ENCODE measurements around the gene KIAA0586.
"Not testable (repeated sequence)": the region's sequence is repeated elsewhere in the genome, so short reads cannot be mapped to it uniquely, and the experiment has no call there.

The KIAA0586 gene

DNA sequence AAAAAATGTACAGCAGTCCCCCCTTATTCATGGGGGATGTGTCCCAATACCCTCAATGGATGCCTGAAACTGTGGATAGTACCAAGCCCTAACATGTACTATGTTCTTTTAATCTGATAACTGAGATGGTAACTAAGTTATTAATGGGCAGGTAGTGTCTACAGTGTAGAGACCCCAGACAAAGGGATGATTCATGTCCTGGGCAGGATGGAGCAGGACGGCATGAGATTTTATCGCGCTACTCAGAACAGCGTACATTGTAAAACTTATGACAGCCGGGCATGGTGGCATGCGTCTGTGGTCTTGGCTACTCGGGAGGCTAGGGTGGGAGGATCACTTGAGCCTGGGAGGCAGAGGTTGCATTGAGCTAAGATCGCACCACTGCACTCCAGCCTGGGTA, 37.1 kb downstream of the KIAA0586 start:
- no peak for DNase-seq (ENCODE audit: low read depth, low spot score)

- DNase-seq (ENCODE audit: low read depth, low spot score): no peak
These were observed 37.9 kb downstream of the KIAA0586 start for GRCh38 chr14:58465421-58465820.

DNA sequence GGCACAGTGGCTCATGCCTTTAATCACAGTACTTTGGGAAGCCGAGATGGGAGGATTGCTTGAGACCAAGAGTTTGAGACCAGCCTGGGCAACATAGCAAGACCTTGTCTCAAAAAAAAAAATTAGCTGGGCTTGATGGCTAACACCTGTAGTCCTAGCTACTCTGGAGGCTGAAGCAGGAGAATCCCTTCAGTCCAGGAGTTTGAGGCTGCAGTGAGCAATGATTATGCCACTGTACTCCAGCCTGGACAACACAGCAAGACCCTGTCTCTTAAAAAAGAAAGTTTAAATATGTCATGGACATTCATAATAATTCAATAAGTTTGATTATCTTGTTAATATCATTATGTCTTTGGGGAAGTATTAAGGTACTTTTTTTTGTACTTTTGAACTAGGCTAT, 38.9 kb downstream of the KIAA0586 start:
- no peak for DNase-seq (ENCODE audit: low read depth, low spot score)

- no peak for DNase-seq (ENCODE audit: low read depth, low spot score)
These were observed 40.1 kb downstream of the KIAA0586 start for GRCh38 chr14:58467575-58467974.

DNA sequence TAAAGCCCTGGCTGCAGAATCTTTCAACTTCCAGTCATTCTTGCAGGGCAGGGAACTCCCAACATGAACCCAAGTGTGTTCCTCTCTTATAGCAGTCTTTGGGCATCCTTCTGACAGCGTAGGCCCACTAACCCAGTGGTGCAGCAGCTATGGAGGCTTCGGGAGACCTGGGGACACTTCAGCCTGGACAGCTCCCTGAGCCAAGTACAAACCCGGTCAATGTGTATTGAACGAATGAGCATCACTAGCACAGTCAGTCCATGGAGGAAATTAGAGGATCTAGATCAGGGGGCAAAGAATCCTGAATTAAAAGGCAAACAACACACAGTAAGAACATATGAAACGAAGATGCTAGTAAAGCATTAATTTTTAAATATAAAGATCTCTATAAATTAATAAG, 41.8 kb downstream of the KIAA0586 start:
- DNase-seq (ENCODE audit: low read depth, low spot score): no peak

DNA sequence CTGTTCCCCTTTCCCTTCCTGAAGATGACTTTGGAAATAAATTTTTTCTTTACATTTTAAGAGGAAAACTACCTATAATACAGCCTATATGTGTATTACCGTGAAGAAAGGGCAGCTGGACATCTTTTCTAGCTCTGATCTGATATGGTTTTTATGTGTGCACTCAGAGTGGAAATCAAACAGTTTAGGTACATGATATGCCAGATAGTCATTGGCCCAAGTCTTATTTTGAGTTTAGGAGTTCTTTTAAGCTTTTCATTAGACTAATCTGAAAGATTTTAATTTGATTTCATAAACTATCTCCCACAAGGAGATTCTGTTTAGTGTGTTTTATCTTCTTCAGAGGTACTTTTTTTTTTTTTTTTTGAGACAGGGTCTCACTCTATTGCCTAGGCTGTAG, 48.8 kb downstream of the KIAA0586 start:
- no peak for DNase-seq (ENCODE audit: low read depth, low spot score)

- no peak for DNase-seq (ENCODE audit: low read depth, low spot score)
These were observed 50.1 kb downstream of the KIAA0586 start for GRCh38 chr14:58477653-58478052.

DNA sequence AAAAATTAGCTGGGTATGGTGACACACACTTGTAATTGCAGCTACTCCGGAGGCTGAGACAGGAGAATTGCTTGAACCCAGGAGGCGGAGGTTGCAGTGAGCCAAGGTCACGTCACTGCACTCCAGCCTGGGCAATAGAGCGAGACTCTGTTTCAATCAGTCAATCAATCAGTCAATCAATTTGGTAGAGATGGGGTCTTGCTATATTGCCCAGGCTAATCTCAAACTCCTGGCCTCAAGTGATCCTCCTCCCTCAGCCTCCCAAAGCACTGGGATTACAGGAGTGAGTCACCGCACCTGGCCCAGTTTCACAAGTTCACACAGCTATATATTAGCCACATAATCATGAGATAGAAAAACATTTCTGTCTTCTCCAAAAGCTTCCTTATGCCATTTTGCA, 50.8 kb downstream of the KIAA0586 start:
- not testable (repeated sequence) for DNase-seq (ENCODE audit: low read depth, low spot score)

- DNase-seq (ENCODE audit: low read depth, low spot score): no peak
These were observed 52.5 kb downstream of the KIAA0586 start for GRCh38 chr14:58479975-58480374.

- DNase-seq (ENCODE audit: low read depth, low spot score): no peak
These were observed 56.7 kb downstream of the KIAA0586 start for GRCh38 chr14:58484176-58484575.

DNA sequence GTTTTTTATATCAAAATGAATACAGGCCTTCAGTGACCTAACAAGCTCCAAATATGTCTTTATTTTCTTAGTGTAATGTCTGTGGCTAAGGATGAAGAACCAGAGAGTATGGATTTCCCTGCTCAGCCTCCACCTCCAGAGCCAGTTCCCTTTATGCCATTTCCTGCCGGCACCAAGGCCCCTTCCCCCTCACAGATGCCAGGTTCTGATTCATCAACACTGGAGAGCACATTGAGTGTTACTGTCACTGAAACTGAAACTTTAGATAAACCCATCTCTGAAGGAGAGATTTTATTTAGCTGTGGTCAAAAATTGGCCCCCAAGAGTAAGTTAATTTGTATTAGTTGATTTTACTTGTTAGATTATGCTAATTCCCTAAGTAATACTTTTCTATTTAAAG, 61.0 kb downstream of the KIAA0586 start:
- DNase-seq (ENCODE audit: low read depth, low spot score): no peak

DNA sequence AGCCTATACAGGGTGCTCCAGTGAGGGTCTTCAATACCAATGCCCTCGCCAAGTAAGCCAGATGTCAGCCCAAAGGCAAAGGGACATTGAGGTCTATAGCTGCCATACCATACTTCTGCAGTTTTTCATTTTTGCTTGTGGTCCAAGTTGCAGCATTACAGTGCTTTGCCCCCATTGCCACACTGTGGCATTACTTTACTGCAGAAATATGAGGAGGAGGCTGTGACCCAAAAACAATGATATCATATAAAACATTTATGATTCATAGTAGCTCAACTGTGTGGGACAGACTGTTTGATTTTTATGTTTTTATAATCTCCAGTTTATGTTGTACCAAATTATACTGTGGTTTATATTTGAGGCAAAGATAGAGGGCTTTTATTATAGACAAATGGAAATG, 64.1 kb downstream of the KIAA0586 start:
- DNase-seq (ENCODE audit: low read depth, low spot score): no peak

DNA sequence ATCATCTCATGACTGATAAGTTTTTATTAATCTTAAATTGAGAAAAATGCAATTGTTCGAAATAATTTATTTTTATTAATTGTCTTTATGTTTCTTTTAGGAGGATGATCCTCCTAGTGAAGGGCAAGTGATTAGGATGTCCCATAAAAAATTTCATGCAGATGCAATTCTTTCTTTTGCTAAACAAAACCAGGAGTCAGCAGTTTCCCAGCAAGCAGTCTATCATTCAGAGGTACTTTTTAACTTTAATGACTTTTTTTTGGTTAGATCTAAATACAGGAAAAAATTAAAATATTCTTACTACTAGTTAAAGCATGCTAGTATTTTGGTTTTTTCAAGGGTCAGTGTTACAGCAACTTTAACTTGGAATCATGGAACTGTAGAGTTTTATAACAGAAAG, 64.5 kb downstream of the KIAA0586 start:
- no peak for DNase-seq (ENCODE audit: low read depth, low spot score)

DNA sequence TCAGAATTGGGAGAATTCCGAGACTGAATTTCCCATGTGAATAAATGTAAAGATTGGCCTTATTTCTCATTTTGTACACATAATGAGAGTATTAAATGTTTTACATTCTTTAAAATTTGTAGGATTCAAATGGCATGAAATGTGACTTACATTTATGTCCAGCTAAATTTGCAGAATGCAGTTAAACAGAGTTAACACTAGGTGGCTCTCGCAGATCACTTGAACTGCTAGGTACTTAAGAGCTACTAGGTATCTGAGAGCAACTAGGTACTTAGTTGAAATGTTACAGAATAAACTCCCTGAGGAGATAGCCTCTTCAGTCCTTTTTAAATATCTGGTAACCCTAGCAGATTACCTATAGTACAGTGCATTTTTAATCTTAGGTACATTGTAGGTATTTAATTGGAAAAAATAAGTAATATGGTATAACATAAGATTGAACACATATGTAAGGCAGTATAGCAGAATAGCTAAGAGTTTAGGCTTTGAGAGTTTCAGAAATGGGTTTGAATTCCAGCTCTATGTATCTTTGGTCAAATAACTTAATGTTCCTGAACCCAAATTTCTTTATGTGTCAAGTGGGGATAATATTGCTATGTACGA, 73.8 kb downstream of the KIAA0586 start:
- DNase-seq (ENCODE audit: low read depth, low spot score): no peak

DNA sequence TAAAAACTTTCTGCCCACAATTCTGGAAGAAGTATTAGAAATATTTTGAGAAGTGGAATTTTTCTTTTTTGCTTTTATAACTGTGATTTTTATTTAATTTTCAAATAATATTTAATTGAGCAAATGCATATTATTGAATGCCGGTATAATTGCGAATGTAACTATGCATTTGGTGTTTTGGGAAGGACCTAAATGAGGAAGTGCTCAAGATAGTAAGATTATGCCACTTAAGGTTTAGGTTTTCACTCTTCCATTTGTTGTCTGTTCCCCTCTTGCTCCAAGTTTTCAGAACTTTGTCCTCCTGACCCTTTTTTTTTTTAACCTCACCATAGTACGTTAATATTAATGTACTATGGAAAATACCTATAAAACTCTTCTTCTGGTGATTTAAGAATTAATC, 85.8 kb downstream of the KIAA0586 start:
- no peak for DNase-seq (ENCODE audit: low read depth, low spot score)

DNA sequence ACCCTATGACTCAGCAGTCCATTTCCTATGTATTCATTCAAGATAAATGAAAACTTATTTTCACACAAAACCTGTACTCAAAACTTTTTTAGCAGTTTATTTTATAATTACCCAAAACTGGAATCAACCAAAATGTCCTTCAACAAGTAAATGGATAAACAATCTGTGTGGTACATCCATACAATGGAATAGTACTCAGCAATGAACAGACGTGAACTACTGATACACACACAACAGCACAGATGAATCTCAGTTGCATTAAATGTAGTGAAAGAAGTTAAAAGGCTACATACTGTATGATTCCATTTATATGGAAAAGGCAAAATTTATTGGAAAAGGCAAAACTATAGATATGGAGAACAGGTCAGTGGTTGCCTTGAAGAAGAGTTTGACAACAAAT, 90.1 kb downstream of the KIAA0586 start:
- DNase-seq (ENCODE audit: low read depth, low spot score): no peak

GRCh38 chr14:58525691-58526090, 98.2 kb downstream of the KIAA0586 start:
- peak; percentile 14 for DNase-seq (ENCODE audit: low read depth, low spot score)

DNA sequence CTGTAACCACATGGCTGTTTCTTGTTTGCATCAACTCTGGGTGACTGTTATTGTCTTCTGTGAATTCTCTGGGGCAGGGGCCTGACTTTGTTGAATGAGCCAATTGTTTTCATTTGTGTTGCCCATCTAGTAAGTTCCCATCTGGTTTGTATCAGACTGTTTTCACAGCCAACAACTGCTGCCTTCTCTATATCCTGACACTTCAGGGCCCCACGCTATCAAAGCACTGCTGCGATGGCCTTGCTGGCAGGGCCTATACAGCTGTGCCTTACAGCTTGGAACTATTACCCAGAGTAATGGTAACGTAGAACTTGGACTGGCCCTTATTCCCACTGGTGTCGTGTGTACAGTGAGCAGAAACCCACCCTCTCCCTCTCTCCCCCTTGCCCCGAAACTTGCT, 105.9 kb downstream of the KIAA0586 start:
- DNase-seq (ENCODE audit: low read depth, low spot score): peak; percentile 50

GRCh38 chr14:58535044-58535443, 107.5 kb downstream of the KIAA0586 start:
- no peak for DNase-seq (ENCODE audit: low read depth, low spot score)

DNA sequence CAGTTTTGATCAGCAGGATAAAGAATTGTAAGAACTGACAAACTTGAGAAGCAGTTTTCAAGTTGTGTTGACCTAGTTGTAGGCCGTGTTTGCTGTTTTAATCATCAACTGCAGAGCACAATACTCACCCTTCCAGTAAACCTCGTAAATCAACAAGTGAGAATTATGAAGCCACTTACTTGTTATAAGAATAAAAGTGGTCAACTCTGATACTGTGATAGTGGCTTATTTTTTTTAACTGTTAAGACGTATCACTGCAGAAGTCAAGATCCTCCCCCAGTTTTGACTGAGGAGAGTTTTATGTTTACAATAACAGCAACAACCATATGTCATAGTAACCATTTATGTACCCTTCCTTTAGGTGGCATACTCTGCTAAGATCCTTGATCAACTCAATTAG, 109.5 kb downstream of the KIAA0586 start:
- no peak for DNase-seq (ENCODE audit: low read depth, low spot score)

DNA sequence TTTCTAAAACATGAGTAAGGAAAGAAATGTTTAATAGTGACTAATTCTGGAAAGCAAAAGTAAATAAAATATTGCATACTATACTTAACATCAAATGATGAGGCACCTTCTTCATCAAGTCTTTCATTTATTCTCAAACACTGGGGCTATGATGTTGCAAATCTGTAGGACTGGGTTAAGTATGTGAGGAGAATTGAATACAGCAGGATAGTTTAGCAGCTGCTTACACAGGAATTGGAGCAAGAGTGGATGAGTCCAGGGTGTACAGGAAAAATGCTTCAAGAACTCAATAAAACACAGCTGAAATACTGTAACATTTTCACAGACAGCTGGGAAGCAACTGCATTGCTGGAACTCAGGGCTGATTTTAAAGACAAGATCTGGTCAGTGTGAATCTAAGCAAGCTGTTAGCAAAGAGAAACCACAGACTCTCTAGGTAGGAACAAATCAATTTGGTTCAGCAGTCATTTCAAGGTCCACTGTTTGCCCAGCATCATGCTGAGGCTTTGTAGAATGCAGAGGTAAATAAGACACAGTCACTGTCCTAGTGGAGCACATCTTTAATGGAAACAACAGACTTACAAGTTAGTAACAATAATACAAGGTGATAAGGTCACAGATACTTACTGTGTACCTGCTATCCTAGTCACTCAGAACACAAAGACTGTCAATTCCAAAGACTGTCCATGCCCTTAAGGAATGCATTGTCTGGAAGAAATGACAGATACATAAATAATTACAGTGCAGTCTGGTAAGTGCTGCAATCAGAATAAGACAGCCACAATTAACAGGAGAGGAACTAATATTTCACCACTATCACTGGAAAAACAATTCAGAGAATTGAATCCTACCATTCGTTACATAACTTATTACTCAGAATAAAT, 113.5 kb downstream of the KIAA0586 start:
- DNase-seq (ENCODE audit: low read depth, low spot score): no peak

DNA sequence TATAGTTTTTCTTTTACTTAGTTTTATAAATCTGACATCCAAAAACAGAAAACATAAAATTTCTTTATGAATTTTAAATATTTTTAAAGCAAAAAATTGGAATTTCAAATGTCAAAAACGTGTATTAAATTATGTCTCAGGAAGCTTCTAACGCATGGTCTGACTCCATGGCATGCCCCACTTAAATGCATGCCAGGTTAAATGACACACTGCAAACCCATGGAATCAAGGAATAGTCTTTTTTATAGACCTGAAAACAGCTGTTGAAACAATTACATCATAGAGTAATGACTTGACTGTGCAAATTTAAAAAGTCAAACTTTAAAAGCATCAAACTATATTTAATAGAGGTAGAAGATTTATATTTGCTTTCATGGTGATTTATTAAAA, 114.1 kb downstream of the KIAA0586 start:
- no peak for DNase-seq (ENCODE audit: low read depth, low spot score)

DNA sequence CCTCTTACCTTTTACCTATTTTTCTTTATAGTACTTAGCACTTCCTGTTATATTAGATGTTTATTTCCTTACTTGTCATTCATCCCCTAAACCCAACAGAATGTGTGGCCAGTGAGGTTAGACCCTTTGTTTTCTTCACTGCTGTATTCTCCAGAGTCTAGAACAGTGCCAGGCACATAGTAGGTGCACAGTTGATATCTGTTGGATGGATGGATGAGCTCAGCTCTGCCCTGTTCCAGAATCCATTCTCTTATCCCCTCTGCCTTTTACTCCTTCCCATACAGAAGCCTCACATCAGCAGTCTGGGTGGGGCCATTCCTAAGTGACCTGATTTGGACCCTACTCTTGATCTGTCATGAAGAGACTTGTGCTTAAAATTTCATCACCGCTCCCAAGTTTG, 115.7 kb downstream of the KIAA0586 start:
- no peak for DNase-seq (ENCODE audit: low read depth, low spot score)
